Suppressor macrophage treated with lipopolysaccharide for 4 hours (primary cell): ENCODE data around the gene PRKD3.
A peak's percentile ranks its signal among the peaks of the same experiment; 100 is the strongest.

Experiments used
- DNase-seq: peaks from one replicate; pipeline ENCODE4 v3.0.0-alpha.2; 2020

The PRKD3 gene

GRCh38 chr2:37324786-37325624 lies at the start of gene PRKD3:
Gene PRKD3, minus strand, starts transcription at chr2:37324833. Its CDS starts 8,309 bp downstream, at chr2:37316524.
- peak; percentile 66 for DNase-seq

GRCh38 chr2:37372000-37372399 lies 47.4 kb upstream of the PRKD3 start:
- DNase-seq, result no peak

- no peak for DNase-seq
Measured at GRCh38 chr2:37370666-37371065, 46.0 kb upstream of the PRKD3 start.

GRCh38 chr2:37367984-37368383 lies 43.4 kb upstream of the PRKD3 start:
- DNase-seq, result no peak

- no peak for DNase-seq
Measured at GRCh38 chr2:37367310-37367709, 42.7 kb upstream of the PRKD3 start.

- DNase-seq, result peak; percentile 64
Measured at GRCh38 chr2:37366773-37367172, 42.1 kb upstream of the PRKD3 start.

- DNase-seq, result no peak
Measured at GRCh38 chr2:37365669-37366068, 41.0 kb upstream of the PRKD3 start.

- no peak for DNase-seq
Measured at GRCh38 chr2:37364351-37364750, 39.7 kb upstream of the PRKD3 start.

GRCh38 chr2:37361994-37362698 lies 37.5 kb upstream of the PRKD3 start:
- DNase-seq, result no peak

GRCh38 chr2:37361216-37361815 lies 36.7 kb upstream of the PRKD3 start:
- peak; percentile 48 for DNase-seq

GRCh38 chr2:37358466-37358865 lies 33.8 kb upstream of the PRKD3 start:
- no peak for DNase-seq

GRCh38 chr2:37357530-37357929 lies 32.9 kb upstream of the PRKD3 start:
- no peak for DNase-seq

GRCh38 chr2:37357069-37357468 lies 32.4 kb upstream of the PRKD3 start:
- DNase-seq, result no peak

- no peak for DNase-seq
Measured at GRCh38 chr2:37356299-37356698, 31.7 kb upstream of the PRKD3 start.

- DNase-seq, result no peak
Measured at GRCh38 chr2:37355735-37356134, 31.1 kb upstream of the PRKD3 start.

- DNase-seq, result no peak
Measured at GRCh38 chr2:37354531-37354930, 29.9 kb upstream of the PRKD3 start.

GRCh38 chr2:37350034-37350433 lies 25.4 kb upstream of the PRKD3 start:
- no peak for DNase-seq

- peak; percentile 62 for DNase-seq
Measured at GRCh38 chr2:37349231-37349860, 24.7 kb upstream of the PRKD3 start.

GRCh38 chr2:37348155-37348554 lies 23.5 kb upstream of the PRKD3 start:
- no peak for DNase-seq

- DNase-seq, result peak; percentile 31
Measured at GRCh38 chr2:37344453-37345361, 20.1 kb upstream of the PRKD3 start, which contains the start of gene QPCT. Gene QPCT, plus strand, starts transcription at chr2:37344630. Its CDS starts 102 bp downstream, at chr2:37344732.

- DNase-seq, result peak; percentile 56
Measured at GRCh38 chr2:37343537-37344434, 19.2 kb upstream of the PRKD3 start.
